Muscle of leg (tissue), 11 donors: ENCODE data around the gene PRPF31. TPM values are rescaled to one million over a fixed set of nuclear protein-coding genes. Genes with fewer than 3 reads are reported as not detected.

Experiments used
- DNase-seq: peaks from one replicate; pipeline ENCODE4 v3.0.0; 2013
- H3K27ac ChIP-seq: one replicate; pipeline ENCODE4 v1.5.1; 2013; ENCODE audit warnings: mild to moderate bottlenecking, low read length, control low read depth
- H3K27me3 ChIP-seq: one replicate; pipeline ENCODE4 v1.6.1; 2013; ENCODE audit warnings: low read length; ENCODE audit not compliant: control insufficient read depth, insufficient read depth
- H3K36me3 ChIP-seq: one replicate; pipeline ENCODE4 v1.6.1; 2013; ENCODE audit warnings: low read length; ENCODE audit not compliant: control insufficient read depth, insufficient read depth
- H3K4me1 ChIP-seq: one replicate; pipeline ENCODE4 v1.6.1; 2013; ENCODE audit warnings: low read length; ENCODE audit not compliant: control insufficient read depth, insufficient read depth
- H3K4me3 ChIP-seq: one replicate; pipeline ENCODE4 v1.5.1; 2013; ENCODE audit warnings: low read length, control low read depth
- H3K9me3 ChIP-seq: replicated peaks from 2 replicates; pipeline ENCODE4 v1.6.1; 2013; ENCODE audit warnings: low read depth, low read length; ENCODE audit not compliant: control insufficient read depth
- WGBS: methylation state at CpG from one replicate; pipeline ENCODE4 v1.1.5; 2013; ENCODE audit warnings: missing lambda C conversion rate; ENCODE audit not compliant: insufficient coverage; 5-methylcytosine and 5-hydroxymethylcytosine counted together
- polyA plus RNA-seq, 8 donors: library from polyadenylated mRNA; unstranded; fragments of 120-200 nt; gene quantifications; one replicate each; pipeline versions ENCODE4 v1.2.1 to v1.2.3, GENCODE V29; 2013; ENCODE audit warnings: inconsistent platforms in 1 of 8, low replicate concordance in 1 of 8; ENCODE audit not compliant: insufficient read length in 8 of 8, insufficient read depth in 1 of 8
- total RNA-seq: library from RNA; stranded (reverse); fragments of 120-200 nt; gene quantifications from one replicate; pipeline ENCODE4 v1.2.4, GENCODE V29; 2013

The PRPF31 gene
- total and polyA plus RNA-seq, 9 donors, result 38.7 to 55.5 (median 52.1) TPM

- H3K27me3 ChIP-seq, result no peaks in the 10 kb centered on the region
- no peak for DNase-seq
- no peak overlapping the region for H3K4me3 ChIP-seq
- peaks cover 60% of the 10 kb centered on the region for H3K36me3 ChIP-seq
- H3K4me1 ChIP-seq, result peaks cover 7% of the 10 kb centered on the region
- no peak overlapping the region for H3K27ac ChIP-seq
- H3K9me3 ChIP-seq, result no peaks in the 10 kb centered on the region
- 71% methylated on average over 11 of the region's 15 CpGs for WGBS
Measured at GRCh38 chr19:54106716-54107115, 8.8 kb upstream of the PRPF31 start.

GRCh38 chr19:54107876-54108490 is 7.6 kb upstream of the PRPF31 start:
- Histone ChIP-seq H3K9me3 (no peaks in the 10 kb centered on the region), H3K4me1 (peaks cover 4% of the 10 kb centered on the region), H3K36me3 (peaks cover 60% of the 10 kb centered on the region), H3K27me3 (no peaks in the 10 kb centered on the region), H3K27ac (no peak overlapping the region), H3K4me3 (no peak overlapping the region)
- 69% methylated on average over 17 of the region's 21 CpGs for WGBS
- no peak for DNase-seq

GRCh38 chr19:54108496-54108895 is 7.1 kb upstream of the PRPF31 start:
- Histone ChIP-seq H3K27me3 (no peaks in the 10 kb centered on the region), H3K27ac (no peak overlapping the region), H3K4me3 (no peak overlapping the region), H3K4me1 (peaks cover under 1% of the 10 kb centered on the region), H3K36me3 (peaks cover 60% of the 10 kb centered on the region), H3K9me3 (no peaks in the 10 kb centered on the region)
- 71% methylated on average over 2 of the region's 7 CpGs for WGBS
- DNase-seq, result no peak

GRCh38 chr19:54109651-54110050 is 5.9 kb upstream of the PRPF31 start:
- Histone ChIP-seq H3K4me1 (peaks cover 9% of the 10 kb centered on the region), H3K9me3 (no peaks in the 10 kb centered on the region)
- WGBS, result 42% methylated on average over 3 of the region's 6 CpGs

GRCh38 chr19:54114340-54115108 is 1.0 kb upstream of the PRPF31 start:
- DNase-seq, result peak; percentile 45
- WGBS, result 19% methylated on average over 28 of the region's 28 CpGs
- no peaks in the 10 kb centered on the region for H3K27me3 ChIP-seq
- peak overlapping the region; percentile 89 for H3K4me3 ChIP-seq
- peaks cover 30% of the 10 kb centered on the region for H3K36me3 ChIP-seq
- H3K9me3 ChIP-seq, result no peaks in the 10 kb centered on the region
- peak overlapping the region; percentile 97 for H3K27ac ChIP-seq
- peaks cover 19% of the 10 kb centered on the region for H3K4me1 ChIP-seq

More at GRCh38 chr19:54109651-54110050, 5.9 kb upstream of the PRPF31 start:
- Histone ChIP-seq H3K27ac (no peak overlapping the region), H3K36me3 (peaks cover 60% of the 10 kb centered on the region), H3K4me3 (no peak overlapping the region), H3K27me3 (no peaks in the 10 kb centered on the region)
- DNase-seq, result no peak

GRCh38 chr19:54121259-54121658 is 5.7 kb downstream of the PRPF31 start:
- Histone ChIP-seq H3K27ac (no peak overlapping the region), H3K27me3 (no peaks in the 10 kb centered on the region), H3K36me3 (peaks cover 74% of the 10 kb centered on the region), H3K4me1 (peaks cover 4% of the 10 kb centered on the region), H3K9me3 (no peaks in the 10 kb centered on the region), H3K4me3 (no peak overlapping the region)
- no peak for DNase-seq
- 96% methylated on average over 7 of the region's 10 CpGs for WGBS

GRCh38 chr19:54123682-54124081 is 8.1 kb downstream of the PRPF31 start:
- DNase-seq, result no peak
- no peaks in the 10 kb centered on the region for H3K9me3 ChIP-seq
- no peaks in the 10 kb centered on the region for H3K27me3 ChIP-seq
- no peak overlapping the region for H3K27ac ChIP-seq
- 88% methylated on average over 15 of the region's 17 CpGs for WGBS
- no peak overlapping the region for H3K4me3 ChIP-seq
- no peaks in the 10 kb centered on the region for H3K4me1 ChIP-seq
- H3K36me3 ChIP-seq, result peaks cover 85% of the 10 kb centered on the region

GRCh38 chr19:54124393-54124792 is 8.8 kb downstream of the PRPF31 start:
- Histone ChIP-seq H3K4me1 (no peaks in the 10 kb centered on the region), H3K9me3 (no peaks in the 10 kb centered on the region), H3K4me3 (no peak overlapping the region), H3K36me3 (peaks cover 91% of the 10 kb centered on the region), H3K27me3 (no peaks in the 10 kb centered on the region), H3K27ac (no peak overlapping the region)
- WGBS, result 91% methylated on average over 19 of the region's 19 CpGs
- DNase-seq, result no peak

- 89% methylated on average over 9 of the region's 9 CpGs for WGBS
- H3K36me3 ChIP-seq, result peaks cover 83% of the 10 kb centered on the region
Measured at GRCh38 chr19:54125713-54126112, 10.2 kb downstream of the PRPF31 start.

GRCh38 chr19:54127688-54128440 is 12.3 kb downstream of the PRPF31 start:
- H3K27me3 ChIP-seq, result no peaks in the 10 kb centered on the region
- no peak for DNase-seq
- no peaks in the 10 kb centered on the region for H3K9me3 ChIP-seq
- no peak overlapping the region for H3K4me3 ChIP-seq
- H3K4me1 ChIP-seq, result no peaks in the 10 kb centered on the region
- H3K36me3 ChIP-seq, result peaks cover 76% of the 10 kb centered on the region
- H3K27ac ChIP-seq, result no peak overlapping the region
- 93% methylated on average over 32 of the region's 44 CpGs for WGBS

More at GRCh38 chr19:54125713-54126112, 10.2 kb downstream of the PRPF31 start:
- Histone ChIP-seq H3K9me3 (no peaks in the 10 kb centered on the region), H3K4me3 (no peak overlapping the region), H3K27ac (no peak overlapping the region), H3K27me3 (no peaks in the 10 kb centered on the region), H3K4me1 (no peaks in the 10 kb centered on the region)
- no peak for DNase-seq
